Measurements from ENCODE around the gene SPOCK3. TPM values are rescaled to one million over a fixed set of nuclear protein-coding genes. Genes with fewer than 3 reads are reported as not detected.
"Not testable (repeated sequence)": the region's sequence is repeated elsewhere in the genome, so short reads cannot be mapped to it uniquely, and the experiment has no call there.

The SPOCK3 gene
- 0.53 and 1.0 TPM in 2 replicates for total RNA-seq

DNA sequence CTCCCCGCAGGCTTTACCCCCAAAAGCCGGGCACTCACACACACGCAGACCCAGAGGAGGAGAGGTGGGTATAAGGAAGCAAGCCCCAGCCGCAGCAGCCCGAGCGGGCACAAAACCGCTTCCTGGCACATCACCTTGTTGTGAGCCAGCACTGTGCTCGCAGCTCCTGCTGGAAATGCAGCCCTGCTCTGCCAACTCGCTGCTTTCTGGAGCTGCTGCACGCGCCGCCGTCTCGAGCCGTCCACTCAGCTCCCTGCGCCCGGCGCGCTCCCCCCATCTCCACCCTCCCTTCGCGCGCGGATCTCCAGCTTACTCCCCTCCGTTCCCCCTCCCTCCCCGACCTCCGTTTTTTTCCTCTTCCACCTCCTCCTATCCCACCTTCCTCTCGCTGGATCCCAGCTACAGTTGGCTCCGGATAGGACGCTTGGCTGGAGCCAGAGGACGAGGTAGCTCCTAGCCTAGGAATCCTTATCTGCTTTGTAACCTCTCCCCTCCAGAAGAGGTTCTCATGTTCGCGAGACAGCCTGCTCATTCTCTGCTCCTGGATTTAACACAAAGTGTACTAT is at the start of gene SPOCK3:
Gene SPOCK3 (minus strand): TSS at position 179 of the 566 bp plus-strand sequence.
- TF ChIP-seq, protein P1, sequence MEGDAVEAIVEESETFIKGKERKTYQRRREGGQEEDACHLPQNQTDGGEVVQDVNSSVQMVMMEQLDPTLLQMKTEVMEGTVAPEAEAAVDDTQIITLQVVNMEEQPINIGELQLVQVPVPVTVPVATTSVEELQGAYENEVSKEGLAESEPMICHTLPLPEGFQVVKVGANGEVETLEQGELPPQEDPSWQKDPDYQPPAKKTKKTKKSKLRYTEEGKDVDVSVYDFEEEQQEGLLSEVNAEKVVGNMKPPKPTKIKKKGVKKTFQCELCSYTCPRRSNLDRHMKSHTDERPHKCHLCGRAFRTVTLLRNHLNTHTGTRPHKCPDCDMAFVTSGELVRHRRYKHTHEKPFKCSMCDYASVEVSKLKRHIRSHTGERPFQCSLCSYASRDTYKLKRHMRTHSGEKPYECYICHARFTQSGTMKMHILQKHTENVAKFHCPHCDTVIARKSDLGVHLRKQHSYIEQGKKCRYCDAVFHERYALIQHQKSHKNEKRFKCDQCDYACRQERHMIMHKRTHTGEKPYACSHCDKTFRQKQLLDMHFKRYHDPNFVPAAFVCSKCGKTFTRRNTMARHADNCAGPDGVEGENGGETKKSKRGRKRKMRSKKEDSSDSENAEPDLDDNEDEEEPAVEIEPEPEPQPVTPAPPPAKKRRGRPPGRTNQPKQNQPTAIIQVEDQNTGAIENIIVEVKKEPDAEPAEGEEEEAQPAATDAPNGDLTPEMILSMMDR (IDR thresholded peaks at IDR 0.05; ENCODE audit: insufficient read depth, low read length, severe bottlenecking): no peak
- DNase-seq (ENCODE audit: low read depth): peak; percentile 50
- FAIRE-seq: no peak
- H3K27me3 ChIP-seq (ENCODE audit: control insufficient read depth, insufficient read depth, low read length): no peaks in the 10 kb centered on the region
- peak within 1 kb of the TSS; percentile 43 for H3K4me3 ChIP-seq (ENCODE audit: low read depth, low read length)
- no peaks in the 10 kb centered on the region for H3K36me3 ChIP-seq (ENCODE audit: control insufficient read depth, insufficient read depth, low read length)

DNA sequence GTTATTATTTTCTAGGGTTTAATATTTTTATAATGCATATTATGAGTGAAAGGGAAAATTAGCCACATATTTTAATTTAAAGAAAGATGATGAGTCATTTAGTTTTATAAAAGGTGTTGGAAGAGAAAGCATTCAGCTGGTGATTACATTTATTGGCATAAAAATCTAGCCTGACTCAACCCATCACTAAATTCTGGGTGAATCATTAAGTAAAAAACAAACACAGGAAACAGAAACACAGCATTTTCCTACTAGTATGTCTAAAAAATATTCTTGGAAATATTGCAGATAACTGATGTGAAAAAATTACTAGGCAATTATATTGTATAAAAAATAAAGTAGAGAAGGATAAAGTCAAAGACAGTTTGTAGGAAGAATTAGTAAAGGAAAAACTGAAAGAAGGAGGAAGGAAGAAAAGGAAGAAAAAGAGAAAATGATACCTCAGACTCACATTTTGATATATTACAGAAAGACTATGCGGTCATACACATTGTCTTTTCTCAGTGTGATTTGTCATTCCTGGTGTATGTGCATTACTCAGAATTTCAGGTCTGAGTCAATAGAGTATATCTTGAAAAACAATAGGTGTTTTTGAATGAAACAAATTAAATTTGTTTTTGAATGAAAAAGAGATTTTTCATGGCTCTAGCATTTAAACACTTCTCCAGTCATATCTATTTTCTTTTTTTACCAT is 48.0 kb upstream of the SPOCK3 start:
- TF ChIP-seq, protein P1 (IDR thresholded peaks at IDR 0.05; ENCODE audit: insufficient read depth, low read length, severe bottlenecking): no peak
- Histone ChIP-seq H3K36me3 (ENCODE audit: control insufficient read depth, insufficient read depth, low read length) (no peaks in the 10 kb centered on the region), H3K4me3 (ENCODE audit: low read depth, low read length) (no peak overlapping the region), H3K27me3 (ENCODE audit: control insufficient read depth, insufficient read depth, low read length) (no peaks in the 10 kb centered on the region)
- FAIRE-seq: no peak
- peak; percentile 94 for DNase-seq (ENCODE audit: low read depth)

DNA sequence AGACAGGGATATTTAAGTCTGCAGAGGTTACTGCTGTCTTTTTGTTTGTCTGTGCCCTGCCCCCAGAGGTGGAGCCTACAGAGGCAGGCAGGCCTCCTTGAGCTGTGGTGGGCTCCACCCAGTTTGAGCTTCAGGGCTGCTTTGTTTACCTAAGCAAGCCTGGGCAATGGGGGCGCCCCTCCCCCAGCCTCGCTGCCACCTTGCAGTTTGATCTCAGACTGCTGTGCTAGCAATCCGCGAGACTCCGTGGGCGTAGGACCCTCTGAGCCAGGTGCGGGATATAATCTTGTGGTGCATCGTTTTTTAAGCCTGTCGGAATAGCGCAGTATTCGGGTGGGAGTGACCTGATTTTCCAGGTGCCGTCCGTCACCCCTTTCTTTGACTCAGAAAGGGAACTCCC is 47.3 kb upstream of the SPOCK3 start:
- H3K27me3 ChIP-seq (ENCODE audit: control insufficient read depth, insufficient read depth, low read length); DNase-seq (ENCODE audit: low read depth); FAIRE-seq; H3K36me3 ChIP-seq (ENCODE audit: control insufficient read depth, insufficient read depth, low read length); H3K4me3 ChIP-seq (ENCODE audit: low read depth, low read length): not testable (repeated sequence)

DNA sequence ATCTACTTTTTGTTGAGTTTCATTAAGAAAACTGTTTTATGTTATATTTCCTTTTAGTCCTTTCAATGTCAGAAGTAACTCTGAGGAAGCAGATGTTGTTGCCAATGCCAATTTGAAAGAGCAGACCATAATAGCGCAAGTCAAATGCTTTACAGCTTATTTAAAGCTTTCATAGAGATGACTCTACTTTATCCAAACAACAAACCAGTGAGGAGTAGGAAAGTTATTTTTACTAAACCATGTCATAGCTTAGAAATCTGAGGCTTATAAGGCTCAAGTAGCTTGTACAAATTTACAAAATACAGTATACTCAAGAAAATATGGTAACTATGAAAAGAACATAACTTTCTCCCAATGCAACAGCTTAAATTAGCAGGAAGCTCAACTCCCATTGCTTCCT is 40.1 kb upstream of the SPOCK3 start:
- DNase-seq (ENCODE audit: low read depth) (no peak), FAIRE-seq (no peak)
- Histone ChIP-seq H3K36me3 (ENCODE audit: control insufficient read depth, insufficient read depth, low read length) (no peaks in the 10 kb centered on the region), H3K27me3 (ENCODE audit: control insufficient read depth, insufficient read depth, low read length) (no peaks in the 10 kb centered on the region), H3K4me3 (ENCODE audit: low read depth, low read length) (no peak overlapping the region)
- TF ChIP-seq, protein P1 (IDR thresholded peaks at IDR 0.05; ENCODE audit: insufficient read depth, low read length, severe bottlenecking): no peak

DNA sequence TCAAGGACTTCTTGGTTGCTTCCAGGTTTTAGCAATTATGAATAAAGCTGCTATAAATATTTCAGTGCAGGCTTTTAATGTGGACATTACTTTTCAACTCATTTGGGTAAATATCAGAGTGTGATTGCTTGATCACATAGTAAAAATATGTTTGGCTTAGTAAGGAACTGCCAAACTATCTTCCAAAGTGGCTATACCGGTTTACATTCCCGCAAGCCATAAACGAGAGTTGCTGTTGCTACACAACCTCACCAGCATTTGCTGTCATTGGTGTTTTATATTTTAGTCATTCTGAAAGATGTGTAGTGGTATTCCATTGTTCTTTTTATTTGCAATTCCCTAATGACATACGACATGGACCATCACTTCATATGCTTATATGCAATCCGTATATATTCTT is 30.9 kb upstream of the SPOCK3 start:
- DNase-seq (ENCODE audit: low read depth): peak; percentile 80
- Histone ChIP-seq H3K27me3 (ENCODE audit: control insufficient read depth, insufficient read depth, low read length) (no peaks in the 10 kb centered on the region), H3K4me3 (ENCODE audit: low read depth, low read length) (no peak overlapping the region), H3K36me3 (ENCODE audit: control insufficient read depth, insufficient read depth, low read length) (no peaks in the 10 kb centered on the region)
- TF ChIP-seq, protein P1 (IDR thresholded peaks at IDR 0.05; ENCODE audit: insufficient read depth, low read length, severe bottlenecking): no peak
- FAIRE-seq: no peak

DNA sequence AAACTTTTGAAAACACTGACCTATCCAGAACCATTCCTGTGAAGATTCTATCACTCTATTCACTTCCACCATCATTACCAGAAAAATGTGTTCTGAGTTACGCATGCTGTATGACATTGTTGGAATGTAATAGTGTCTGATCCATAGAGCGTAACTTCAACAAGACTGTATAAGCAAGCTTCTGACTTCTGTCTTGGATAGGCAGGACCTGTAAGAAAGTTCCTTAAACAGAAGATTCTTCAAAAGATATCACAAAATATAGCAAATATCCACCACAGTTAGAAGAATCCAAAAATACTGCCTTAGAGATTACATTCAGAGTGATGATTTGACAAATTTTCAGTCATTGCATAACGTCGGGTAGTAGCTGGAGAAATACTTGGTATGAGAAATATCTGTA is 14.0 kb upstream of the SPOCK3 start:
- no peaks in the 10 kb centered on the region for H3K27me3 ChIP-seq (ENCODE audit: control insufficient read depth, insufficient read depth, low read length)
- no peak for DNase-seq (ENCODE audit: low read depth)
- peak; percentile 43 for FAIRE-seq
- no peaks in the 10 kb centered on the region for H3K36me3 ChIP-seq (ENCODE audit: control insufficient read depth, insufficient read depth, low read length)
- TF ChIP-seq, protein P1 (IDR thresholded peaks at IDR 0.05; ENCODE audit: insufficient read depth, low read length, severe bottlenecking): no peak
- no peak overlapping the region for H3K4me3 ChIP-seq (ENCODE audit: low read depth, low read length)
